ENCODE results near the gene BMP8A.

The BMP8A gene

GRCh38 chr1:39573736-39574624 is 82.5 kb downstream of the BMP8A start:
- DNase-seq: no peak

GRCh38 chr1:39574646-39575045 is 83.2 kb downstream of the BMP8A start:
- DNase-seq: no peak

Measured in GDM1 (cell line).